Measurements from ENCODE around the gene SPAG6.
A peak's percentile ranks its signal among the peaks of the same experiment; 100 is the strongest.

SPAG6 gene

DNA sequence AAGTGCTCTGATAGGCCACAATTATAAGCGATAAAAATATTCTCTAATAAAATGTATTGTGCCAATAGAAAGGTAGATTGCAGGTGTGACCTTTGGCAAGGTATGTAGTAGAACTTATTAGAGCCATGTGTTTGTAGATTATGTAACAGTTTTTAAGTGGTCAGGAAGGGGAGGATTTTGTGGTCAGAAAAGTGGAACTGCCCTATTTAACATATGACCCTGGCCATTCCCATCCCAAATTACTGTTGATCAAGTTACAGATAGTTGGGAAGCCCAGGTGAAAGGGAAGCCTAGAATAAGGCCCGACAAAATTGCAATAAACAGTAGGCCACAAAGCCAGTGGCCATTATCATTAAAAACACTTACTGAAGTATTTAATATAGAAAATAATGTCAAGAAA lies 89.2 kb downstream of the SPAG6 start:
- no peak for DNase-seq (ENCODE audit: low read depth)

DNA sequence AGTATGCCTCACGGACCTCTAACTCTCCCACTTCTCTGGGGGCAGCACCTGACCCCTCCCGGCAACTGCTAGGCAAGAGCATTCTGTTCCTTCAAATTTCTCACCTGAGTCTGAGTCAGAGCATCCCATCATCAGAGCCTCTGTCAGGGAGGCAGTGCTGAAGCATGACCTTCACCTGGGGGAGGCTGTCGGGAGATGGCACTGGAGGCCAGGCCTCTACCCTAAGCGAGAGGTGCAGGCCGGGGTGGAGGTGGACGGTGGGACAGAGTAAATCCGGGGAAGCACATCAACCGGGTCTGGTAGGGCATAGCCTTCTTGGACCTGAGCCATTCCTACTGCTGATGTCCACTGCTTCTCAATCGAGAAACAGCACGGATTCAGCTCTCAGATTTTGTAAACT lies 90.4 kb downstream of the SPAG6 start:
- DNase-seq (ENCODE audit: low read depth): no peak

DNA sequence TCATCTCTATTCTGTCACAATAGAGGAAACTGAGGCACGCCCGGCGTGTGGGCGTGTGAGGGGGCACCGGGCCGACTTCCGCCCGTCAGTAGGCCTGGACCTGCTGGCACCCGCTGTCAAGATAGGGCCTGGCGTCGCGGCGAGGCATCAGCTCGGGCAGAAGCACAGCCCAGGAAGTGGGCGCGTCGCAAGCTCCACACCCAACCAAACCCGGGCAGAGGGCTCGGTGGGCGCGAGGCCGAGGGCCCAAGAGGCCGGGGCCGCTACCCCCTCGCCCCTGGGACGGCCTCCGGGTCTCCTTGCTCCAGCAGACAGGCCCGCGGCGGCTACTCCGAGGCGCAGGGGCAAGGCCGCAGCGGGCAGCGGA lies 91.2 kb downstream of the SPAG6 start:
- no peak for DNase-seq (ENCODE audit: low read depth)

DNA sequence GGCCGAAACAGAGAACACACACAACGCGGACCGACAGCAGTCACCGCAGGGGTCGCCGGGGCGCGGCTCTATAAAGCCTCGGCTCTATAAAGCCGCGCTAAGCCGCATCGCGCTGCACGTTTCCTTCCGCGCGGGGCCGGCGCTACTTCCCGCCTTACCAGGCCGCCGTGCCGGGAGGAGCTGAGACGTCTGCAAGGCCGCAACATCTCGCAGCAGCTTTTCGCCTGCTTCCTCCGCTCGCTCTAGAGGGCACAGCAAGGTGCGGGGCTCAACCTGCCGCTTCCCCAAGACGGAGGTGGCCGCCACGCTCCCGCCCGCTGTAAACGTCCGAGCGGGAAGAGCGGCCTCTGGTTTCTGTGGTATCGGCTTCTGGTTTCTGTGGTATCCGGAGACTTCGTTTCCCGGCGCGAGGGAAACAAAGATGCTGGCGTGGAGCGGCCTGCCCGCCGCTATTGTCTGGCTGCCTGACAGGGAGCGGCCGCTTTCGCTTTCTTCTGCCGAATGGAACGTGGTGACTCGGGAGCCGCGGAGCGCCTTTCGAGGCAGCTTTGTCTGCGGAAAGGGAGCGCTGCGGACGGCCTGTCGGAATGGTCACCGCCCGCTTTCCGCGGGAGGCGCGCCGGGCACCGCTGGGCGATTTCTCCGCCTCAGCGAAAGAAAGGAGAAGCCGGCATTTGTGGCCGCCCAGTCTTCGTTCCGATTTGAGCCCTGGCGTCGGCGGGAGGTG lies 91.8 kb downstream of the SPAG6 start:
- peak; percentile 78 for DNase-seq (ENCODE audit: low read depth)

DNA sequence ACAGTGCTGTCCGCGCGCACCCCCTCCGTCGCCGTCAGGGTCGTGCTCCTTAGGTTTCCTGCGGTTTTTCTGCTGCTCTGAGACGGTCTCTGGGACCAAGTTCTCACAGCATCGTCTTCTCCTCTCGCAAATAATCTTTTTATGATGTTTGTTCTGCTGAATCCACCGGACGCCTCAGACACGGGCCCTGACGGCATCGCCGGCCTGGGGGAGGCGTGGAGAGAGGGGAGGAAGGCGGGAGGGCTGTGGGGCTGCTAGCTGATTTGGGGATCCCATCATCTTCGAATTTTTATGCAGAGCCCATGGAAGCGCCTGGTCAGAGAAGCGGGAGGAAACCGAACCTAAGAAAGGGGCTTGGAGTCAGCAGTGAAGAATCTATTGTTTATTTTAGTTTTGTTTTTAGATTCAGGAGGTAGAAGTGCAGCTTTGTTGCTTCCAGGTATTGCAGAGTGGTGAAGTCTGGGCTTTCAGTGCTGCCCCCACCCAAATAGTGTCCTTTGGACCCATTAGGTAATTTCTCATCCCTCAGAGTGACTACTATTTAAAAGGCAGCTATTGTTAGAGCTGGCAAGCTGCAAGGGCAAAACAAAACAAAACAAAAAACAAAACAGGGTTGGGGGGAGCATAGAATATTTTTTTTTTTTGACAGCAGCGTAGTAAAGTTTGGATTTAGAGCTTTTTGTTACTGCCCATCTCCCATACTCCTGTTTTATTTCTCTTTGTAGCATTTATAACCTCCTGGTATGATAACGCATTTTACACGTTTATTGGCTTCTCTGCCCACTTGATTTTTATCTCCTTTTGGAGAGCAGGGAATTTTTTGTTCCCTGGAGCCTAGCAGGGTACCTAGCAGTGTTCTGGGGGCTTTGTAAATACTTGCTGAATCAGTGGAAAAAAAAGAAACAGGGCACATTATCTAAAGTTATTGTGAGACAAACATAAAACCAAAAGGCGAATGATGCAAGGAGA lies 92.6 kb downstream of the SPAG6 start:
- DNase-seq (ENCODE audit: low read depth): no peak

DNA sequence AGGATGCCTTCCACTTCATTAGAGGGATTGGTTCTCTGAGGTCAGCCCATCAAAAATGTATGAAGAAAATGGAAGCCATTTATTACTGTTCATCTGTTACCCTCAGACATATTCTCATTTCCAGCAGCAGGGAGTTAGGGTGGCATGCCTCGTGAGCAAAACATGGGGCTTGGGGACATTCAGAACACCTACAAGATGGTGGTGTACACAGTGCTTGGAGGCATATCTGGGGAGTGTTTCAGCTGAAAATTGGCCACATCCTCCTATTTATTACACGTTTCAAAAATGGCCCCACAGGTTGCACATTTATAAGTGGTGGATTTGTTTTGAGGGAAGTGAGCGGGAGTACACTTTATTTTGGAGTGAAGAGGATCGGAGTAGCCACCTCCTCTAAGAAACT lies 93.4 kb downstream of the SPAG6 start:
- no peak for DNase-seq (ENCODE audit: low read depth)

DNA sequence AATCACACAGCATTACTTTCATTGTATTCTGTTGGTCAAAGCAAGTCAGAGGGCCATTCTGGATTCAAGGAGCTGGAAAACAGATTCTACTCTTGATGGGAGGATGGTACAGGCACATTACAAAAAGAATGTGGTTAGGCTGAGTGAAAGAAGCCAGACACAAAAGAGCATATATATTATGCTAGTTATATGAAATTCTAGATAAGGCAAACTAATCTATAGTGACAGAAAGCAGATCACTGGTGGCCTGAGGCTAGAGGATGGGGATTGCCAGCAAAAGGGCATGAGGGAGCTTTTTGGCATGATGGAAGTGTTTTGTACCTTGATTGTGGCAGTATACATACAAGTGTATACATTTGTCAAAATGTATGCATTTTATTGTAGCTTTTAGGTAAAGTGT lies 96.8 kb downstream of the SPAG6 start:
- DNase-seq (ENCODE audit: low read depth): no peak

DNA sequence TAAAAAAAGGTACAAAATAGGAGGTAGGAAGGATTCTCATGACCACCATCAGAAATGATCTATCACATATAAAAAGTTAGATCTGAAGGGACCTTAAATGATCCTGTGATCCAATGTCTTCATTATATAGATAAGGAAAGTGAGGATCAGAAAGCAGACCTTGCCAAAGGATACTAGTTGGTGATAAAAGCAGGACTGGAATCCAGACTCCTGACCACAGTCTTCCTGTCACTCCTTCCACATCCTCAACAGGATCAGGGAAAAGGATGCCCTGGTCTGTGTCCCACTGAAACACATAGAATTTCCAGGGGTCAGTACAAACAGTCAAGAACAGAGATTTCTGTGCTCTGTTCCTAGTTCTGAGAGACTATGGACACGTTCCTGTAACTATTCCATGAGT lies 97.2 kb downstream of the SPAG6 start:
- no peak for DNase-seq (ENCODE audit: low read depth)

DNA sequence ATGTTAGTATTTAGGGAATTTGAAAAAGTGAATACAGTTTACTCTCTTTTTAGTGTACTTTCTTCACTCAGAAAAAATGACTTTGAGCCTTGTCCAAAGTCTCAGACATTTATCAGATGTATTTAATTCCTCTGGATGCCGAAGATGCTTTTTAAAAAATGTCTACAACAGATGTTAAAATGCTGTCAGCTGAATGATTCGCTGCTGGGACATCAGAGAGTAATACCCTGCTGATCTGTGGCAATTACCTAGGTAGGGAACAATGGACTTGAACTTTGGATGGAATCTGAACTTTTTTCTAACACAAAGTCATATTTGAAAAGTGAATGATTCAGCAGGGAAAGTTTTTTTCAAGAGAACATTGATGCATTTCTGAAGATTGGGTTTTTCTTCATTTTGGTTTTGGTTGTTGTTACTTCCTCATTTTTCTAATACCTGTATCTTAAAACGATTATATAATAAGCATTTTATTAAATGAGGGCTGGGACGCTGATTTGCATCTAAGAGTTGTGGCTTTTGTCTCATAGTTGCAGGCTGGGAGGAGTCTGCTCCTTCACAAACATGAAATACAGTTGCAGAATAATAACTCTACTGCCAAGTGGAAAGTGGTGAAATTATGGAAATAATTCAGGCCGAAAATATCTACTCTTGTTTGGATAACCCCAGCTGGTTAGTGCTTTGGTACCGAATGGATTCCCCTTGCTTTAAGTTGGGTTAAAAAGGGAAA lies 98.0 kb downstream of the SPAG6 start:
- DNase-seq (ENCODE audit: low read depth): no peak

DNA sequence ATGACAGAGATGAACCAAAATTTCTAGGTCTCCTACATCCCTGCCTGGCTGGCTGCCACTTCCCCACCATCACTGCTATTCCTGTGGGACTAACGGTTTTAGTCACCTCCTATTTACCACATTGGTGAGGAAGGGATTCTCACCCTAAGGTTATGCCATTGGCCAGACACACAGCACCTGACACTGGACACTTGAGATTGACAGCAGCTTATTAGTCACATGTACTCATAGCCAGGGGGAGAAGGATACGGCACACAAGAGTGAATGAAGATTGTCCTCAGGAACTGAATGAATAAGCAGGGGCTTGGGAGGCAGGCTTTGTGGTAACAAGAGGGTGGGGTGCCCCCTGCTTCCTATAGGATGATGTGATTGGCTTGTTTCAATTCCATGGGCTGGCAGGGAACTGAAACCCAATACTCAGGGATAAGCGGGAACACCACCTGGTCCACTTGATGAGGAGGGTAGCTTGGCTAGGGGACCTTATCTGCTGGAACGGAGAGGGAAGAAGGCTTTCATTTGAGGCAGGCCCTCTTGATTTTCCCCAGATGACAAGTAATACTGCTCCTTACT lies 99.0 kb downstream of the SPAG6 start:
- DNase-seq (ENCODE audit: low read depth): no peak

DNA sequence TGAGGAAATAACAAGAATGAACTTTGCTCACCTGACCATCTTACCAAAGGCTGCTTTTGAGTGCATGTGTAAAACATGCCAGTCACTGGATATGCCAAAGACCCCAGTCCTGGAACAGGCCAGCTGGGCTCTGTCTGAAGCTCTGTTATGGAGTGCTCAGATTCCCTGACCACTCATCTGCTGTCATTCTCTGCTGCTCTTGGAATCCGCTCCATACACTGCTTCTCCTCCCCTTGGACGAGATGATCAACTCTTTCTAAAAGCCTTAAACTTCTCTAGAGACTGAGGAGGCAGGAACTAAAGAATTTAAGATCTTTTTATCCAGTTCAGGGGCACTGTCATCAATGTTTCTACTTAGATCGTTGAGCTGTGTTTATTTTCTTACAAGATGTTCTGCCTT lies 100.2 kb downstream of the SPAG6 start:
- no peak for DNase-seq (ENCODE audit: low read depth)

DNA sequence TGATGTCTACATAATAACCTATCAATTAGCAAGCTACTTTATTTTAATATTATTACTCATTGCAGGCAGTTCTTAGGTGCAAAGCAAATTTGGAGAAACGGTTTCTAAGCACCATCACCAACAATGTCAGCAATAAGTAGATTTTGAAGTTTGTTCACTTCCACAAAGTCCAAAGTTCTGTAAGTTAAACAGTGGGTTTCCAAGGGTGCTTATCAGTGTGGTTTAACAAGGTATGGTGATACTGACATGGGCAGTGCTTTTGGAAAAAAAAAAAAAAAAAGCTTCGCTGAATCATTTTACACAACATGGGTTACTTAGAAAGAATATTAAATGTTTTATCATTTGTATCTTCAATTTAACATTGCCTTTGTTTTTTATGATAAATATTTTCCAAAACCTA lies 101.8 kb downstream of the SPAG6 start:
- no peak for DNase-seq (ENCODE audit: low read depth)

DNA sequence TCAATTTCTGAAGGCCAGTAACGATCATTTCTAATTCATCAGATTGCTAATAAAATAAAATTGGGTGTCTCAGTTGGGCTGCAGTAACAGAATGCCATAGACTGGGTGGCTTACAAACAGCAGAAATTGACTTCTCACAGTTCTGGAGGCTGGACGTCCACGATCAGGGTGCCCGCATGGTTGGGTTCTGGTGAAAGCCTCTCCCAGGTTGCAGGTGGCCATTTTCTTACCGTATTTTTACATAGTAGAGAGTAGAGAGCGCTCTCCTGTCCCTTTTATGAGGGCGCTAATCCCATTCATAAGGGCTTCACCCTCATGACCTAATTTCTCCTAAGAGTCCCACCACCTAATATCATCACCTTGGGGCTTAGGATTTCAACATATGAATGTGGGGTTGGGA lies 106.0 kb downstream of the SPAG6 start:
- DNase-seq (ENCODE audit: low read depth): no peak

DNA sequence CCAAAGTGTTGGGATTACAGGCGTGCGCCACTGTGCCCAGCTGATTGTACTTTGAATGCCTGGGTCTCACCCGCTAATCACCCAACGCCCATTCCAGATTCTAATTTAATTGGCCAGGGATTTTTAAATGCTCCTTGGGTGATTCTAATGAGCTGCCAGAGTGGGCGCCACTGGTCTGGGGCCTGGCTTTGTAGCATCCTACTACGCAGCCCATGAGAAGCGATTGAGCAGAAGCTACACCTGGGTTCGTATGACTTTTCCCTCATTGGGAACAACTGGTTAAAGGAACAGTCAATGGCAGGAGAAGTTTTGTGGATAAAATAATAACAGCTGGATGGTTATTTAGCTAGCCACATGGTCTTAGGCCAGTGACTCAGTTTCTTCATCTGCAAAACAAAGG lies 108.0 kb downstream of the SPAG6 start:
- no peak for DNase-seq (ENCODE audit: low read depth)

DNA sequence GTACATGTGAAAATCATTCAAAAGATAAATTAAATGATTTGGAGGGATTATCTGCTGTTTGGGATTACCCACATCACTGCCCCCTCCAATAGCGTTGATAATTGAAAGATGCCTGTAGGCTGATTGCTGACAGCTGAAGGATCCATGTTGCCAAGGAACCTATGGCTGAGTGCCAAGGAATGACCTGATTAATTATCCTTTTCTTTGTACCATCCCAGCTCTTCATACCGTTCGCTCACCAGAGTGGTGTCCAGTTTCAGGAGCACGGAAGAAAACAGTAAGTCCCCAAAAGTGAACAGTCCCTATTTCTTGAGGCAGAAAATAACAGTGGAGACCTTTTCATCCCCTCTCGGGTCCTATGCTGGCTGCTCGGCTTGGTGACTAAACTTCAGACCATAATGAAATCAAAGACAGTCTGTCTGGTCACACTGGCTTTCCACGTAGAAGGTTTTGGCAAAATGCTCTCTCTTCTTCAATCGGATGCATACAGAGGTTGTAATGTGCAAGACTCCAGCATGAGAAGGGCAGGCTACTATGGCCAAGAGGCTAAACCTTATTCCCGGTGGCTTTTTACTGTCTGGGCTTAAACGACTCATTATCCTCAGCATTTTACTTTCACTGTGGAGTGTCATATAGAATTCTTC lies 108.8 kb downstream of the SPAG6 start:
- no peak for DNase-seq (ENCODE audit: low read depth)

DNA sequence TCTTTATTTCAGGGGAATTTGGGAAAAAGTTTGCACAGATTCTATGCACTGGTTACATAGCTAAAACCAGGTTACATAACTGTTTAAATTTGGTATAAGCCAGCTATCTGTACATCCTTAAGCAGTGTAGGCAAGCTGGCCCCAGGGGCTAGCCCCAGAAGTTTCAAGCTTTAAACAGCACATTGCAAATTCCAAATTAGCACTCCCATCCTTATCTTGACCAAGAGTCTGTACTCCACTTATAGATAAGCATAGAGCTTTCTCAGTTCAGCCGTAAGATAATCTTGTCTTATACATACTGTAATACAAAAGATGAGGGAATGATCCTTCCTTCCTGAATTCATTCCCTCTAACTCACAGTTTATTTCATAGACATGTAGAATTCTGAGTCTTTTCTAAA lies 109.3 kb downstream of the SPAG6 start:
- no peak for DNase-seq (ENCODE audit: low read depth)

DNA sequence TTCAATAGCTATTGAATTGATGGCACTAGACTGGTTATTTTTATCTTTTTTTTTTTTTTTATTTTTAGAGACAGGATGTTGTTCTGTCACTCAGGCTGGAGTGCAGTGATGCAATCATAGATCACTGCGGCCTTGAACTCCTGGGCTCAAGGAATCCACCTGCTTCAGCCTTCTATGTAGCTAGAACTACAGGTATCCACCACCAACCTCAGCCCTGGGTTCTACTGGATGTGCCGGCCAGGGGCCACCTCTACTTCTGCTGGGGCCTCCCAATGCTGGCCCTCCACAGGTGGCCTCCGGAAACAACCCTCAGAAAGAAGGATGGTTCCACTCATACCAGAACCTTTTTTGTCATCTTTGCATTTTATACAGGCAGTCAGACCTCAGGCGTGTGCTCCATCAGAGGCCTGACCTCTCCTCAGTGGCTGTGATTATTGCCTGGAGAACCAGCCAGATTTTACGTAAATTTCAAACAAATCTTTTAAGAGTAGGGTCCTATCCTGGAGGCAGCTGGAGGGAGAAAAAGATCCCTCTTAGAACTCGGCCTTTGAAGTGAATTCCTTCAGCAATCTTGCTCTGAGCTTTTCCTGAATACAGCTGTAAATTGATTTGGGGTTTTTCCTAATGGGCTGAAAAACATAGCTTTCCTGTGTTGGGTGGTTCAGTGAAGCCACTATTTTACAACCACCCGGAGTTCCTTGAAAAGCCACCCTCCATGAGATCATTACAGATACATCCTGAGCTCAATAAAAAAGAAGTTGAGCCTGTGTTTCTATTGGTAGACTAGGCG lies 110.0 kb downstream of the SPAG6 start:
- no peak for DNase-seq (ENCODE audit: low read depth)

DNA sequence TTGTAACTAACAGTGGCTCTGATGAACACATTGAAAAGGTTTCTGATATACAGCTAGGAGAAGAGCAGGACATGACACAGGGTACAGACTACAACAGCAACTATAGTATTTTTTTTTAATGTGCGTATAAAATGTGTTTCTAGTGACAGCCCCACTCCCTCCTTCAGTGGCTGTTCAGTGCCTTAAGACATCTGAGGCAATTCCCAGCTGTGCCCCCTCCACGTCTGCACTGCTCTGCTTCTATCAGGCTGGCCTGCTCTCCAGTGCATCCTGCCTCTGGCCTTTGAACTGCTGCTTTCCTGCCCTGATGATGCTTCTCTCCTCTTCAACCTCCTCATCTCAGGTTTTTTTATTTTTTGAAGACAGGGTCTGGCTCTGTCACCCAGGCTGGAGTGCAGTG lies 111.2 kb downstream of the SPAG6 start:
- DNase-seq (ENCODE audit: low read depth): no peak

DNA sequence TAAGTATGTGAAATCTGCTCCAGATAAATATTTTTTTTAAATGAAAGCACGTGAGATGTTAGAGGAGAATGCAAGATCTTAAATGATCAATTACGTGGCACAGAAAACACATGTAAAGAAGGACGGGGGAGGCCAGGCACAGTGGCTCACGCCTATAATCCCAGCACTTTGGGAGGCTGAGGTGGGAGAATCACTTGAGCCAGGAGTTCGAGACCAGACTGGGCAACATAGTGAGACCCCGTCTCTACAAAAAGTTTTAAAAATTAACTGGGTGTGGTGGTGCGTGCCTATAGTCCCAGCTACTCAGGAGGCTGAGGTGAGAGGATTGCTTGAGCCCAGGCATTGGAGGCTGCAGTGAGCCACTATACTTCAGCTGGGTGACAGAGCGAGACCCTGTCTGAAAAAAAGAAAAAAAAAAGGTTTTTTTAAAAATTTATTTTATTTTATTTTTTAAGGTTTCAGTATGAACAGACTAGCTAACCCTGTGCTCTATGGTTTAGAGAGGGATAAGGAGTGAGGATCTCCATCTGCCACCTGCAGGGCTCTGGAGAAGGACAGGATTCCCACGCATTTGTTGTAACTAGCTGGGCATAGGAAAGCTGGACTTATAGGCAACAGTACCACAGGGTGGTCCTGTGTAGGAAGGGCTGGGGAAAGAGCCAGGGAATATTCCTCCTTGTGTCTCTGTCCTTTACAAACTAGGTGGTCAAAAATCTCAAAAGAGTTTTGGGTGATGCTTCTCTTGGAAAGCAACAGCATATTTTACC lies 113.2 kb downstream of the SPAG6 start:
- no peak for DNase-seq (ENCODE audit: low read depth)

DNA sequence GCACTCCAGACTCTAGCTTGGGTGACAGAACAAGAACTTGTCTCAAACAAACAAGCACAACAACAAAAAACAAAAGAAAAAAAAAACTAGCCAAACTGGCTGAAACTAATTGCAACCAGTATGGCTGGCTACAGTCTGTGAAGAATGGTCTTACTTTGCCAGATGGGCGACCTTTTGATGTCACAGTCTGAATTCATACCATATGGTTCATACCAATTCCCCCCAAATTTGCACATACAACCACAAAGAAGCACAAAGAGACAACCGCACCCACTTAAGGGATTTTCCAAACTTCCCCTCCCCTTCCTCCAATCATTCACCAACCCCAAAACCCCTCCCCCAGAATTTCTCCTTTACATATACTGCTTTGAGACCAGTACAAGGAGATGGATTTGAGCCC lies 114.2 kb downstream of the SPAG6 start:
- DNase-seq (ENCODE audit: low read depth): no peak
